IMR-90 (cell line): ENCODE results near the gene UCP2. TPM values are rescaled to one million over a fixed set of nuclear protein-coding genes. Genes with fewer than 3 reads are reported as not detected.

Source experiments
- ATAC-seq: fragments of 200-7000 bp; cut with Tn5 transposase; 2 replicates; pipeline ENCODE4 v1.9.1; 2020; ENCODE audit warnings: low read depth, mild to moderate bottlenecking, moderate library complexity
- BruUV-seq: library from RNA; stranded (reverse); fragments of 400-500 nt; replicated peaks from 2 replicates; lab custom pipeline; 2021; lab: Mats Ljungman, UMichigan
- CTCF ChIA-PET: fragments of 300-600 bp; formaldehyde crosslinking; extraction: SDS; loops from one replicate; lab custom pipeline; 2021; ENCODE audit warnings: antibody characterized with exemption; lab: Yijun Ruan, JAX
- POLR2A ChIA-PET: fragments of 300-600 bp; sonication (Branson Sonifier 250); formaldehyde crosslinking; loops from one replicate; lab custom pipeline; 2022; ENCODE audit warnings: antibody characterized with exemption; ENCODE audit not compliant: unreplicated experiment; lab: Charles Lee
- DNase-seq: peaks from one replicate; pipeline ENCODE4 v3.0.0; 2013
- H2AFZ ChIP-seq: replicated peaks from 2 replicates; pipeline ENCODE3; 2013; ENCODE audit warnings: low read length, mild to moderate bottlenecking; ENCODE audit not compliant: poor library complexity
- H2AK5ac ChIP-seq: 2 replicates; pipeline ENCODE4 v1.6.1; 2013; ENCODE audit warnings: low read depth, low read length, inconsistent platforms
- H2AK9ac ChIP-seq: replicated peaks from 2 replicates; pipeline ENCODE3; 2013; ENCODE audit warnings: mild to moderate bottlenecking, low read depth, low read length, moderate library complexity; ENCODE audit not compliant: poor library complexity
- H2BK120ac ChIP-seq: 2 replicates; pipeline ENCODE4 v1.6.1; 2013; ENCODE audit warnings: low read depth, low read length, inconsistent platforms
- H2BK15ac ChIP-seq: 3 replicates; pipeline ENCODE4 v1.6.1; 2013; ENCODE audit warnings: low read depth, low read length, inconsistent platforms
- H2BK20ac ChIP-seq: 2 replicates; pipeline ENCODE4 v1.6.1; 2013; ENCODE audit warnings: low read depth, mild to moderate bottlenecking, inconsistent platforms, low read length, moderate library complexity
- H2BK5ac ChIP-seq: 2 replicates; pipeline ENCODE4 v1.6.1; 2013; ENCODE audit warnings: mild to moderate bottlenecking, low read depth, low read length, inconsistent platforms; ENCODE audit not compliant: poor library complexity, severe bottlenecking
- H3K14ac ChIP-seq: replicated peaks from 2 replicates; pipeline ENCODE4 v1.6.1; 2013; ENCODE audit warnings: low read depth, low read length, inconsistent platforms
- H3K18ac ChIP-seq: 2 replicates; pipeline ENCODE4 v1.6.1; 2013; ENCODE audit warnings: low read depth, low read length, control low read depth
- H3K23ac ChIP-seq: 2 replicates; pipeline ENCODE4 v1.6.1; 2013; ENCODE audit warnings: low read depth, low read length, inconsistent platforms
- H3K27ac ChIP-seq: 2 replicates; pipeline ENCODE4 v1.5.1; 2013; ENCODE audit warnings: mild to moderate bottlenecking, control low read depth, low read length; ENCODE audit not compliant: insufficient read depth
- H3K27me3 ChIP-seq: 2 replicates; pipeline ENCODE4 v1.6.1; 2013; ENCODE audit warnings: low read length; ENCODE audit not compliant: control insufficient read depth, insufficient read depth
- H3K36me3 ChIP-seq: 2 replicates; pipeline ENCODE4 v1.6.1; 2013; ENCODE audit warnings: low read length, mixed read lengths; ENCODE audit not compliant: control insufficient read depth, insufficient read depth
- H3K4ac ChIP-seq: 2 replicates; pipeline ENCODE4 v1.6.1; 2013; ENCODE audit warnings: low read depth, low read length, inconsistent platforms
- H3K4me1 ChIP-seq: 2 replicates; pipeline ENCODE4 v1.6.1; 2013; ENCODE audit warnings: low read length, mixed read lengths; ENCODE audit not compliant: control insufficient read depth, insufficient read depth
- H3K4me2 ChIP-seq: 2 replicates; pipeline ENCODE4 v1.6.1; 2013; ENCODE audit warnings: low read depth, mild to moderate bottlenecking, control low read depth, low read length, moderate library complexity
- H3K4me3 ChIP-seq: 2 replicates; pipeline ENCODE4 v1.5.1; 2013; ENCODE audit warnings: low read depth, mild to moderate bottlenecking, control low read depth, low read length, moderate library complexity; ENCODE audit not compliant: insufficient read depth
- H3K56ac ChIP-seq: 2 replicates; pipeline ENCODE4 v1.6.1; 2013; ENCODE audit warnings: low read length, inconsistent platforms; ENCODE audit not compliant: insufficient read depth; ENCODE audit errors: extremely low read depth
- H3K79me1 ChIP-seq, 2 experiments: 2 replicates each; pipeline ENCODE4 v1.6.1; 2013; ENCODE audit warnings: low read length in 2 of 2, inconsistent platforms in 1 of 2, low read depth in 1 of 2
- H3K9ac ChIP-seq: 2 replicates; pipeline ENCODE4 v1.6.1; 2013; ENCODE audit warnings: low read depth, low read length, control low read depth
- H3K9me1 ChIP-seq: 2 replicates; pipeline ENCODE4 v1.6.1; 2013; ENCODE audit warnings: low read length, inconsistent platforms; ENCODE audit not compliant: insufficient read depth
- H3K9me3 ChIP-seq: 2 replicates; pipeline ENCODE4 v1.6.1; 2013; ENCODE audit warnings: low read length; ENCODE audit not compliant: control insufficient read depth, insufficient read depth
- H4K20me1 ChIP-seq: 2 replicates; pipeline ENCODE4 v1.6.1; 2013; ENCODE audit warnings: low read length, inconsistent platforms; ENCODE audit not compliant: insufficient read depth
- H4K5ac ChIP-seq: 2 replicates; pipeline ENCODE4 v1.6.1; 2013; ENCODE audit warnings: mild to moderate bottlenecking, low read depth, low read length, control low read depth
- H4K8ac ChIP-seq, 2 experiments: 2 replicates each; pipeline ENCODE4 v1.6.1; 2013; ENCODE audit warnings: low read depth in 2 of 2, low read length in 2 of 2, control low read depth in 1 of 2, inconsistent platforms in 1 of 2
- H4K91ac ChIP-seq: 2 replicates; pipeline ENCODE4 v1.6.1; 2013; ENCODE audit warnings: low read depth, low read length, inconsistent platforms; ENCODE audit not compliant: insufficient read depth
- BHLHE40 ChIP-seq: fragments of 150-350 bp; IDR thresholded peaks from 2 replicates; pipeline ENCODE4 v1.6.1; 2016; ENCODE audit warnings: mild to moderate bottlenecking, low read depth, low read length
- CEBPB ChIP-seq: IDR thresholded peaks from 2 replicates; pipeline ENCODE4 v1.6.1; 2012; ENCODE audit warnings: low read depth, low read length, improper control_type of control experiment
- CHD1 ChIP-seq: IDR thresholded peaks from 2 replicates; pipeline ENCODE4 v1.6.1; 2012; ENCODE audit warnings: low read depth, low read length, improper control_type of control experiment
- CTCF ChIP-seq: conservative IDR thresholded peaks from 2 replicates; pipeline ENCODE4 v1.5.1; 2012; ENCODE audit warnings: mild to moderate bottlenecking, low read depth, low read length, improper control_type of control experiment
- ELK1 ChIP-seq: fragments of 150-350 bp; IDR thresholded peaks from 2 replicates; pipeline ENCODE4 v1.6.1; 2016; ENCODE audit warnings: low read depth, mild to moderate bottlenecking, low read length, moderate library complexity, borderline replicate concordance
- FOS ChIP-seq: fragments of 150-350 bp; IDR thresholded peaks from 2 replicates; pipeline ENCODE4 v1.6.1; 2016; ENCODE audit warnings: low read depth, low read length
- MAFK ChIP-seq: IDR thresholded peaks from 2 replicates; pipeline ENCODE4 v1.6.1; 2012; ENCODE audit warnings: low read depth, low read length, improper control_type of control experiment
- MAZ ChIP-seq: IDR thresholded peaks from 2 replicates; pipeline ENCODE4 v1.6.1; 2012; ENCODE audit warnings: low read depth, mild to moderate bottlenecking, low read length, improper control_type of control experiment, moderate library complexity, borderline replicate concordance
- MXI1 ChIP-seq: IDR thresholded peaks from 2 replicates; pipeline ENCODE4 v1.6.1; 2012; ENCODE audit warnings: low read depth, mild to moderate bottlenecking, low read length, moderate library complexity, borderline replicate concordance
- NFE2L2 ChIP-seq: fragments of 150-350 bp; IDR thresholded peaks from 2 replicates; pipeline ENCODE4 v1.6.1; 2016; ENCODE audit warnings: low read depth, mild to moderate bottlenecking, low read length
- RAD21 ChIP-seq: IDR thresholded peaks from 2 replicates; pipeline ENCODE4 v1.6.1; 2012; ENCODE audit warnings: low read length, improper control_type of control experiment
- RCOR1 ChIP-seq: IDR thresholded peaks from 2 replicates; pipeline ENCODE4 v1.6.1; 2012; ENCODE audit warnings: mild to moderate bottlenecking, low read length, improper control_type of control experiment; ENCODE audit not compliant: insufficient replicate concordance
- RFX5 ChIP-seq: IDR thresholded peaks from 2 replicates; pipeline ENCODE4 v1.8.0; 2012; ENCODE audit warnings: low read depth, mild to moderate bottlenecking, low read length, moderate library complexity
- SMC3 ChIP-seq: fragments of 150-350 bp; IDR thresholded peaks from 2 replicates; pipeline ENCODE4 v1.6.1; 2016; ENCODE audit warnings: low read depth, mild to moderate bottlenecking, antibody characterized with exemption, low read length, moderate library complexity
- USF2 ChIP-seq: fragments of 150-350 bp; IDR thresholded peaks from 2 replicates; pipeline ENCODE4 v1.6.1; 2017; ENCODE audit warnings: mild to moderate bottlenecking, antibody characterized with exemption, low read length, low read depth
- WGBS, 2 experiments: methylation state at CpG; one replicate each; pipeline versions ENCODE4 v1.1.5 to v1.1.7; 2013; ENCODE audit warnings: missing lambda C conversion rate in 2 of 2; ENCODE audit not compliant: insufficient read length in 1 of 2; ENCODE audit errors: extremely low coverage in 2 of 2; 5-methylcytosine and 5-hydroxymethylcytosine counted together
- dilution Hi-C: fragments of 300-500 bp; cut with HindIII; formaldehyde crosslinking; loops from one replicate; pipeline ENCODE4 v1.14.3; 2018; ENCODE audit warnings: low sequenced_read_pairs; ENCODE audit not compliant: unreplicated experiment
- in situ Hi-C: fragments of 300-500 bp; cut with MboI; formaldehyde crosslinking; loops from 3 replicates; pipeline ENCODE4 v1.14.3; 2019; ENCODE audit warnings: low sequenced_read_pairs, inconsistent platforms, mixed read lengths
- intact Hi-C: fragments of 100-400 bp; cut with micrococcal nuclease; formaldehyde crosslinking; loops from 2 replicates; pipeline ENCODE4 v1.10.0; 2022
- polyA plus RNA-seq, 3 experiments: library from polyadenylated mRNA; depleted of rRNA; stranded (reverse); fragments of >200 nt; gene quantifications; 2 replicates each; pipeline ENCODE4 v1.2.3, GENCODE V29; 2012; ENCODE audit warnings: low replicate concordance in 1 of 3
- total RNA-seq: library from RNA; depleted of rRNA; stranded (reverse); fragments of >200 nt; gene quantifications from 2 replicates; pipeline ENCODE4 v1.2.3, GENCODE V29; 2012

UCP2 gene
- total and polyA plus RNA-seq, 2 of the 4 experiments (the other 2 are of a cell fraction), result 2.0 to 11.9 TPM

GRCh38 chr11:74004046-74004695 lies 21.5 kb upstream of the UCP2 start:
- Histone ChIP-seq H3K4me3 (no peak overlapping the region), H4K5ac (no peak overlapping the region), H3K4ac (no peak overlapping the region), H3K36me3 (peaks cover 3% of the 10 kb centered on the region), H2AFZ (no peak overlapping the region), H2BK5ac (no peak overlapping the region), H3K9me1 (0 out of 2 replicates have a peak, but pooled peaks cover 4% of the 10 kb centered on the region), H2BK15ac (no peak overlapping the region), H3K23ac (no peak overlapping the region), H2AK9ac (no peak overlapping the region), H2BK120ac (no peak overlapping the region), H3K79me1 (no peaks in the 10 kb centered on the region), H3K4me1 (no peaks in the 10 kb centered on the region), H3K27ac (no peak overlapping the region), H3K9ac (no peak overlapping the region), H3K18ac (no peak overlapping the region), H4K20me1 (no peaks in the 10 kb centered on the region), H3K27me3 (no peaks in the 10 kb centered on the region), H2BK20ac (no peak overlapping the region), H3K9me3 (no peaks in the 10 kb centered on the region), H3K4me2 (no peak overlapping the region), H2AK5ac (no peak overlapping the region), H4K8ac (no peak overlapping the region), H4K91ac (no peak overlapping the region), H3K14ac (no peak overlapping the region), H3K56ac (no peak overlapping the region)
- DNase-seq (no peak), ATAC-seq (no peak)
- dilution Hi-C loops, result no loop called here
- intact Hi-C loops, result no loop called here
- ChIA-PET CTCF (no interaction called here), POLR2A (no interaction called here)
- in situ Hi-C loops, result no loop called here
- BruUV-seq, result no TSS peak
- TF ChIP-seq CHD1 (no peak), SMC3 (no peak), MAFK (no peak), RAD21 (no peak), RCOR1 (no peak), NFE2L2 (no peak), FOS (no peak), MXI1 (no peak), CEBPB (no peak), MAZ (no peak), USF2 (no peak), ELK1 (no peak), BHLHE40 (no peak), RFX5 (no peak), CTCF (no peak)
- 40% methylated on average over 1 of the region's 6 CpGs; no CpG with 5 or more reads in 1 of the 2 experiments for WGBS, 2 experiments
